Chondrocyte (in vitro differentiated cells): ENCODE measurements around the gene SDHB. TPM values are rescaled to one million over a fixed set of nuclear protein-coding genes. Genes with fewer than 3 reads are reported as not detected.
"Not testable (repeated sequence)": the region's sequence is repeated elsewhere in the genome, so short reads cannot be mapped to it uniquely, and the experiment has no call there.

Experiments used
- DNase-seq: peaks from one replicate; pipeline ENCODE4 v3.0.0; 2021; ENCODE audit warnings: mixed read lengths, low spot score
- H3K27ac Mint-ChIP-seq: one replicate; pipeline ENCODE4 v1.8.0; 2021; ENCODE audit warnings: mild to moderate bottlenecking, moderate library complexity, mixed read lengths; ENCODE audit not compliant: unreplicated experiment
- H3K27me3 Mint-ChIP-seq: 2 replicates; pipeline ENCODE4 v1.8.0; 2021; ENCODE audit warnings: low read depth, mixed read lengths
- H3K36me3 Mint-ChIP-seq: 2 replicates; pipeline ENCODE4 v1.8.0; 2021; ENCODE audit warnings: low read depth, mixed read lengths
- H3K4me1 Mint-ChIP-seq: 2 replicates; pipeline ENCODE4 v1.8.0; 2021; ENCODE audit warnings: low read depth, mild to moderate bottlenecking, mixed read lengths
- H3K4me3 Mint-ChIP-seq: one replicate; pipeline ENCODE4 v1.8.0; 2021; ENCODE audit warnings: mild to moderate bottlenecking, moderate library complexity, mixed read lengths; ENCODE audit not compliant: unreplicated experiment
- H3K9me3 Mint-ChIP-seq: 2 replicates; pipeline ENCODE4 v1.8.0; 2021; ENCODE audit warnings: low read depth, mixed read lengths
- CTCF ChIP-seq: fragments of 200-600 bp; sonication (generic); IDR thresholded peaks from 2 replicates; pipeline ENCODE4 v1.5.0; 2021; ENCODE audit warnings: antibody characterized with exemption, mild to moderate bottlenecking, moderate library complexity
- total RNA-seq: library from RNA; stranded (reverse); gene quantifications from 3 replicates; pipeline ENCODE4 v1.2.1, GENCODE V29; 2021

Gene SDHB
- total RNA-seq, 1 donor from 2014 or later, result 54.7 TPM

GRCh38 chr1:17067465-17068240, 13.8 kb upstream of the SDHB start:
- no peak overlapping the region for H3K27ac Mint-ChIP-seq
- H3K36me3 Mint-ChIP-seq, result no peaks in the 10 kb centered on the region
- H3K4me3 Mint-ChIP-seq, result no peak overlapping the region
- H3K4me1 Mint-ChIP-seq, result peaks cover 11% of the 10 kb centered on the region
- TF ChIP-seq CTCF, result no peak
- no peaks in the 10 kb centered on the region for H3K9me3 Mint-ChIP-seq
- DNase-seq, result no peak
- no peaks in the 10 kb centered on the region for H3K27me3 Mint-ChIP-seq

GRCh38 chr1:17067069-17067426, 13.2 kb upstream of the SDHB start:
- Mint-ChIP-seq H3K36me3 (no peaks in the 10 kb centered on the region), H3K4me3 (no peak overlapping the region), H3K27ac (no peak overlapping the region), H3K27me3 (no peaks in the 10 kb centered on the region), H3K4me1 (peaks cover 11% of the 10 kb centered on the region), H3K9me3 (no peaks in the 10 kb centered on the region)
- TF ChIP-seq CTCF, result no peak
- DNase-seq, result no peak

- Mint-ChIP-seq H3K4me1 (peaks cover 16% of the 10 kb centered on the region), H3K27ac (no peak overlapping the region), H3K36me3 (no peaks in the 10 kb centered on the region), H3K4me3 (no peak overlapping the region), H3K27me3 (no peaks in the 10 kb centered on the region), H3K9me3 (no peaks in the 10 kb centered on the region)
- no peak for DNase-seq
- TF ChIP-seq CTCF, result no peak
Measured at GRCh38 chr1:17066361-17067068, 12.7 kb upstream of the SDHB start.

GRCh38 chr1:17065666-17066065, 11.8 kb upstream of the SDHB start:
- H3K4me1 Mint-ChIP-seq, result peaks cover 16% of the 10 kb centered on the region
- TF ChIP-seq CTCF, result no peak
- no peak overlapping the region for H3K4me3 Mint-ChIP-seq
- no peak overlapping the region for H3K27ac Mint-ChIP-seq
- H3K9me3 Mint-ChIP-seq, result no peaks in the 10 kb centered on the region
- no peak for DNase-seq
- H3K36me3 Mint-ChIP-seq, result no peaks in the 10 kb centered on the region
- H3K27me3 Mint-ChIP-seq, result no peaks in the 10 kb centered on the region

GRCh38 chr1:17062751-17063150, 8.9 kb upstream of the SDHB start:
- H3K36me3 Mint-ChIP-seq, H3K27ac Mint-ChIP-seq, H3K4me3 Mint-ChIP-seq, H3K9me3 Mint-ChIP-seq, DNase-seq, H3K27me3 Mint-ChIP-seq: not testable (repeated sequence)
- H3K4me1 Mint-ChIP-seq, result peaks cover 16% of the 10 kb centered on the region
